MCF 10A (cell line): ENCODE measurements around the gene WASHC4. TPM values are rescaled to one million over a fixed set of nuclear protein-coding genes. Genes with fewer than 3 reads are reported as not detected.

Experiments used
- Bru-seq: library from RNA; stranded (reverse); fragments of 400-500 nt; gene quantifications from one replicate; lab custom pipeline; 2021; lab: Mats Ljungman, UMichigan
- BruChase-seq, 2 experiments: library from RNA; stranded (reverse); fragments of 400-500 nt; gene quantifications; one replicate each; lab custom pipeline; 2021; lab: Mats Ljungman, UMichigan
- BruUV-seq: library from RNA; stranded (reverse); fragments of 400-500 nt; replicated peaks from 2 replicates; lab custom pipeline; 2021; lab: Mats Ljungman, UMichigan
- CTCF ChIA-PET: fragments of 300-600 bp; sonication (Branson Sonifier 250); formaldehyde crosslinking; extraction: SDS; loops from one replicate; lab custom pipeline; 2021; ENCODE audit warnings: antibody characterized with exemption, inconsistent platforms; lab: Yijun Ruan, JAX
- POLR2A ChIA-PET: fragments of 300-600, 350-650 bp; sonication (Branson Sonifier 250); formaldehyde crosslinking; extraction: SDS; loops from one replicate; lab custom pipeline; 2020; ENCODE audit warnings: antibody characterized with exemption, inconsistent platforms; lab: Yijun Ruan, JAX
- DNase-seq: peaks from one replicate; pipeline ENCODE4 v3.0.0-alpha.2; 2018; ENCODE audit not compliant: unreplicated experiment
- H3K27ac Mint-ChIP-seq: one replicate; pipeline ENCODE4 v1.8.0; 2022; ENCODE audit warnings: mild to moderate bottlenecking, low read depth, mixed read lengths; ENCODE audit not compliant: unreplicated experiment
- H3K27me3 Mint-ChIP-seq: one replicate; pipeline ENCODE4 v1.8.0; 2022; ENCODE audit warnings: mixed read lengths; ENCODE audit not compliant: insufficient read depth, unreplicated experiment
- H3K36me3 Mint-ChIP-seq: one replicate; pipeline ENCODE4 v1.8.0; 2022; ENCODE audit warnings: mild to moderate bottlenecking, moderate library complexity, mixed read lengths; ENCODE audit not compliant: insufficient read depth, unreplicated experiment
- H3K4me1 Mint-ChIP-seq: one replicate; pipeline ENCODE4 v1.8.0; 2022; ENCODE audit warnings: mixed read lengths; ENCODE audit not compliant: insufficient read depth, unreplicated experiment
- H3K4me3 Mint-ChIP-seq: one replicate; pipeline ENCODE4 v1.8.0; 2022; ENCODE audit warnings: mild to moderate bottlenecking, moderate library complexity, mixed read lengths; ENCODE audit not compliant: unreplicated experiment
- H3K9me3 Mint-ChIP-seq: one replicate; pipeline ENCODE4 v1.8.0; 2022; ENCODE audit warnings: mixed read lengths; ENCODE audit not compliant: unreplicated experiment
- intact Hi-C: fragments of 100-400 bp; cut with micrococcal nuclease; formaldehyde crosslinking; loops from 2 replicates; pipeline ENCODE4 v1.14.1; 2022
- long read RNA-seq: library from polyadenylated mRNA; stranded (forward); transcript quantifications from one replicate; pipeline ENCODE4 v2.0.0, GENCODE V29; 2022
- total RNA-seq: library from RNA; stranded (reverse); gene quantifications from 2 replicates; pipeline ENCODE4 v1.2.3, GENCODE V29; 2022
- TF ChIP-seq, protein P1 (sequence below): fragments of 200-600 bp; IDR thresholded peaks from one replicate; pipeline ENCODE4 v1.8.0; 2022; ENCODE audit warnings: antibody characterized with exemption, mild to moderate bottlenecking; ENCODE audit not compliant: unreplicated experiment

Gene WASHC4, protein sequence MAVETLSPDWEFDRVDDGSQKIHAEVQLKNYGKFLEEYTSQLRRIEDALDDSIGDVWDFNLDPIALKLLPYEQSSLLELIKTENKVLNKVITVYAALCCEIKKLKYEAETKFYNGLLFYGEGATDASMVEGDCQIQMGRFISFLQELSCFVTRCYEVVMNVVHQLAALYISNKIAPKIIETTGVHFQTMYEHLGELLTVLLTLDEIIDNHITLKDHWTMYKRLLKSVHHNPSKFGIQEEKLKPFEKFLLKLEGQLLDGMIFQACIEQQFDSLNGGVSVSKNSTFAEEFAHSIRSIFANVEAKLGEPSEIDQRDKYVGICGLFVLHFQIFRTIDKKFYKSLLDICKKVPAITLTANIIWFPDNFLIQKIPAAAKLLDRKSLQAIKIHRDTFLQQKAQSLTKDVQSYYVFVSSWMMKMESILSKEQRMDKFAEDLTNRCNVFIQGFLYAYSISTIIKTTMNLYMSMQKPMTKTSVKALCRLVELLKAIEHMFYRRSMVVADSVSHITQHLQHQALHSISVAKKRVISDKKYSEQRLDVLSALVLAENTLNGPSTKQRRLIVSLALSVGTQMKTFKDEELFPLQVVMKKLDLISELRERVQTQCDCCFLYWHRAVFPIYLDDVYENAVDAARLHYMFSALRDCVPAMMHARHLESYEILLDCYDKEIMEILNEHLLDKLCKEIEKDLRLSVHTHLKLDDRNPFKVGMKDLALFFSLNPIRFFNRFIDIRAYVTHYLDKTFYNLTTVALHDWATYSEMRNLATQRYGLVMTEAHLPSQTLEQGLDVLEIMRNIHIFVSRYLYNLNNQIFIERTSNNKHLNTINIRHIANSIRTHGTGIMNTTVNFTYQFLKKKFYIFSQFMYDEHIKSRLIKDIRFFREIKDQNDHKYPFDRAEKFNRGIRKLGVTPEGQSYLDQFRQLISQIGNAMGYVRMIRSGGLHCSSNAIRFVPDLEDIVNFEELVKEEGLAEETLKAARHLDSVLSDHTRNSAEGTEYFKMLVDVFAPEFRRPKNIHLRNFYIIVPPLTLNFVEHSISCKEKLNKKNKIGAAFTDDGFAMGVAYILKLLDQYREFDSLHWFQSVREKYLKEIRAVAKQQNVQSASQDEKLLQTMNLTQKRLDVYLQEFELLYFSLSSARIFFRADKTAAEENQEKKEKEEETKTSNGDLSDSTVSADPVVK
- total RNA-seq (44.5 and 47.6 TPM in 2 replicates), Bru-seq, nascent RNA (percentile 94 among the genes with signal in this experiment), BruChase-seq, experiment 1, labeled RNA remaining after a 6-hour chase (percentile 93 among the genes with signal in this experiment), BruChase-seq, experiment 2, labeled RNA remaining after a 2-hour chase (percentile 95 among the genes with signal in this experiment)
- long read RNA-seq, full-length matches to known transcripts, result 70 of 99 reads
- long read RNA-seq, partial matches to known transcripts, result 7 of 99 reads
- long read RNA-seq, other reads (novel, unspliced or antisense), result 22 of 99 reads

DNA sequence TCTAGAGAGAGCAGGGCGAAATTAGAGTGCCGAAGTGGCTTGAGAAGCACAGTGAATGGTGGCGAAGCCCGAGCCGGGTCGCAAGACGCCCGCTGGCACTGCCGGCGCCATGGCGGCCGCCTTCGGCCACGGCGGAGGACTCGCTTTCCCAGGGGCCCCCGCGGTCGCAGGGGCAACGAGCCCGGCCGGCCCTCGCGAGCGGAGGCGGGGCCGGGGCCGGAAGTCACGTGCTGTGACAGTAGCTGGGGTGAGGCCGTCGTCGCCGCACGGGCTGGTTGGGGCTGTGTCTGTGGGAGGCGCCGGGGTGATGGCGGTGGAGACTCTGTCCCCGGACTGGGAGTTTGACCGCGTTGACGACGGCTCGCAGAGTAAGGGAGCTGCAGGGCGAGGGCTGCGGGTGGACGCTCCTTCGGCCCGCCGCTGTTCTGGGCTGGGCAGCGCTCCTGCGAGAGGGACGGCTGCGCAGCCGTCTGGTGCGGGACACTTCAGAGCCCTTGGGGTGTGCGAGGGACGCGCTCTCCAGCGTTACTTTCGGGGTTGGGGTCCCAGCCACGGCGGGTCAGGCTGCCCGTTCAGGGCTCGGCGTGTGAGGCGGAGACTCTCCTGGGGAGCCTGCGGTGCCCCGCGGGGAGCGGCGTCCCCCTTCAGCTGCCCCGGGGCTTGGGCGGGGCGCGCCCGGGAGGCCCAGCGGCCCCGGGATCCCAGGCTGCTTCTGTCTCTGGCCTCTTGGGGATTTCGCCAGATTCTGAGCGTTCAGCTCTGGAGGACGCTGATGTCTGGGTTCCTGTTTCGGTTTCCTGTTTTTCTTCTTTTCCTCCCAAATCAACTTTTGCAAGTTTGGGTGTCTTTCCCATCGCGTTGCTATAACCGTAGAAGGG, at the start of gene WASHC4:
Gene WASHC4, plus strand, starts transcription at position 238 of the 878 bp plus-strand sequence. Its CDS starts 70 bp downstream, at position 308.
- DNase-seq, result peak; percentile 93
- Mint-ChIP-seq H3K36me3 (peaks cover 17% of the 10 kb centered on the region), H3K27ac (peak within 1 kb of the TSS; percentile 96), H3K27me3 (no peaks in the 10 kb centered on the region), H3K9me3 (no peaks in the 10 kb centered on the region), H3K4me3 (peak within 1 kb of the TSS; percentile 96), H3K4me1 (peaks cover 26% of the 10 kb centered on the region)
- no TSS peak for BruUV-seq
- intact Hi-C loops, result loop anchor here (5.0 kb wide), 1 partner anchor 225 kb away; the partner anchor contains the start of gene C12orf75
- CTCF ChIA-PET, result interaction anchor here (0.6 to 2.3 kb wide), 5 partner anchors 9 to 819 kb away, joined by 3 to 6 read pairs (median 4); partner anchors contain the start of gene NOPCHAP1
- POLR2A ChIA-PET, result interaction anchor here (0.6 to 6.8 kb wide), 44 partner anchors 9 to 1251 kb away, joined by 3 to 94 read pairs (median 4); partner anchors contain the start of genes ALDH1L2, APPL2, HSP90B1 and TDG
- TF ChIP-seq, protein P1, sequence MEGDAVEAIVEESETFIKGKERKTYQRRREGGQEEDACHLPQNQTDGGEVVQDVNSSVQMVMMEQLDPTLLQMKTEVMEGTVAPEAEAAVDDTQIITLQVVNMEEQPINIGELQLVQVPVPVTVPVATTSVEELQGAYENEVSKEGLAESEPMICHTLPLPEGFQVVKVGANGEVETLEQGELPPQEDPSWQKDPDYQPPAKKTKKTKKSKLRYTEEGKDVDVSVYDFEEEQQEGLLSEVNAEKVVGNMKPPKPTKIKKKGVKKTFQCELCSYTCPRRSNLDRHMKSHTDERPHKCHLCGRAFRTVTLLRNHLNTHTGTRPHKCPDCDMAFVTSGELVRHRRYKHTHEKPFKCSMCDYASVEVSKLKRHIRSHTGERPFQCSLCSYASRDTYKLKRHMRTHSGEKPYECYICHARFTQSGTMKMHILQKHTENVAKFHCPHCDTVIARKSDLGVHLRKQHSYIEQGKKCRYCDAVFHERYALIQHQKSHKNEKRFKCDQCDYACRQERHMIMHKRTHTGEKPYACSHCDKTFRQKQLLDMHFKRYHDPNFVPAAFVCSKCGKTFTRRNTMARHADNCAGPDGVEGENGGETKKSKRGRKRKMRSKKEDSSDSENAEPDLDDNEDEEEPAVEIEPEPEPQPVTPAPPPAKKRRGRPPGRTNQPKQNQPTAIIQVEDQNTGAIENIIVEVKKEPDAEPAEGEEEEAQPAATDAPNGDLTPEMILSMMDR, result no peak

DNA sequence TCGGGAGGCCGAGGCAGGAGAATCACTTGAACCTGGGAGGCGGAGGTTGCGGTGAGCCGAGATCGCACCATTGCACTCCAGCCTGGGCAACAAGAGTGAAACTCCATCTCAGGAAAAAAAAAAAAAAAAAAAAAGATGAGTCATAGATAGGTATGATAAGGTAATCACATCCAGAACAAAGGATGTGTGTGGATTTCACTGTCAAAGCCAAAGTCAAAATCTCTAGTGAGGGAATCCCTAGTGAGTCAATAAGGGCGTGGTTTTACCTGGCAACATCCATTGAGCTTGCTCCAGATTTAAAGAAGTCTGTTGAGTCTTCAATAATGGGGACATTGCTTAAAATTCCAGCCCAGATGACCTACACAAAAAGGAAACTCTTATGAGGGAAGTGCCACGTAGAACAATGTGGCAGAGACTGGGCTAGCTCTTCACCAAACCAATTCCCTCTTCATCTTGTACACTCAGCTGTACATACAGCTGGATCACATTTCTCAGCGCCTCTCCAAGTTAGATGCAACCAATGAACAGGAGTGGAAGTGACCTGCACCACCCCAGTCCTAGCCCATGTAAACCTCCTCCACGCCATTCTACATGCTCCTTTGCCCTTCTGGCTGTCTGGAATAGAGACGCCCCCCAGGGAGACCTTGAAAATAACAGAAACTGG, 46.7 kb upstream of the WASHC4 start:
- Mint-ChIP-seq H3K36me3 (peaks cover 90% of the 10 kb centered on the region), H3K4me3 (no peak overlapping the region), H3K27me3 (no peaks in the 10 kb centered on the region), H3K9me3 (peaks cover 13% of the 10 kb centered on the region), H3K4me1 (peaks cover 4% of the 10 kb centered on the region), H3K27ac (peak overlapping the region; percentile 22)
- intact Hi-C loops, result no loop called here
- peak; percentile 50 for DNase-seq
- CTCF ChIA-PET, result interaction anchor here (0.6 to 0.8 kb wide), 5 partner anchors 8 to 1028 kb away, joined by 3 to 5 read pairs (median 3); no protein-coding TSS in a partner anchor
- BruUV-seq, result no TSS peak
- POLR2A ChIA-PET, result interaction anchor here (0.6 to 2.4 kb wide), 4 partner anchors 9 to 771 kb away, joined by 3 to 9 read pairs (median 5); partner anchors contain the start of gene WASHC4
- TF ChIP-seq, protein P1, result no peak

DNA sequence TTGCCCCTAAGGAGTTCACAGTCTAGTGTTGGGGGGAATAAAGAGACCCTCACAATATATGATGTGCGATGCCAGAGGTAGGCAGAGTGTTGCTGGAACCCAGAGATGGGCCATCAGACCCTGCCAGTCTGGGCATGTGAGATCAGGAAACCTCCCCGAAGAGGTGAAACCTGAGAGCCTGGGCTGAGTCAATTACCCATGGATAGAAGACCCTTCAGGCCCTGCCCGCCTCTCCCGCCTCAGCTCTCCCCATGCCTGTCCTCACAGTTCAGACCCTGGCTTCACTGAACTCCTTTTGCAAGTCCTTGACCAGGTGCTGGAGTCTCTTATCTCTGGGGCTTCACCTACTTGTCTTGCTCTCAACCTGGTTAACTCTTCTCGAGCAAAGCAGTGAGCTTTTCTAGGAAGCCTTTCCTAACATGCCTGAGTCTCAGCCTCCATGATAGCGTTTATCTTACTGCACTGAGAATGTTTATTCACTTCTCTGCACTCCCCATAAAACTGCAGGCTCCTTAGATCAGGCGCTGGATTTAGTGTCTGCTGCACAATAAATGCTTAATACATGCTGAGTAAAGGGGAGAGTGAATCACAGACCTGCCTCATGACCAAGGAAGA, 42.9 kb upstream of the WASHC4 start:
- no TSS peak for BruUV-seq
- no peaks in the 10 kb centered on the region for H3K27me3 Mint-ChIP-seq

More for the DNA sequence above, 42.9 kb upstream of the WASHC4 start:
- Mint-ChIP-seq H3K4me1 (peaks cover 4% of the 10 kb centered on the region), H3K4me3 (no peak overlapping the region), H3K36me3 (peaks cover 88% of the 10 kb centered on the region), H3K9me3 (no peaks in the 10 kb centered on the region), H3K27ac (no peak overlapping the region)
- ChIA-PET POLR2A (interaction anchor here (2.0 kb wide), 1 partner anchor 43 kb away, joined by 5 read pairs; the partner anchor contains the start of gene WASHC4), CTCF (interaction anchor here (1.1 kb wide), 1 partner anchor 10 kb away, joined by 4 read pairs; no protein-coding TSS in a partner anchor)
- intact Hi-C loops, result no loop called here
- no peak for DNase-seq
- TF ChIP-seq, protein P1, result no peak
